Glutamatergic neuron (in vitro differentiated cells): ENCODE results near the gene TFCP2L1. TPM values are rescaled to one million over a fixed set of nuclear protein-coding genes. Genes with fewer than 3 reads are reported as not detected.

Source experiments
- DNase-seq: peaks from one replicate; pipeline ENCODE4 v3.0.0; 2022
- H3K27ac Mint-ChIP-seq: one replicate; pipeline ENCODE4 v1.8.0; 2020; ENCODE audit warnings: mild to moderate bottlenecking, mixed read lengths, inconsistent platforms; ENCODE audit not compliant: unreplicated experiment
- H3K27me3 Mint-ChIP-seq: one replicate; pipeline ENCODE4 v1.8.0; 2020; ENCODE audit warnings: mild to moderate bottlenecking, moderate library complexity, mixed read lengths, inconsistent platforms; ENCODE audit not compliant: unreplicated experiment
- H3K36me3 Mint-ChIP-seq: one replicate; pipeline ENCODE4 v1.8.0; 2020; ENCODE audit warnings: mild to moderate bottlenecking, mixed read lengths, inconsistent platforms; ENCODE audit not compliant: unreplicated experiment
- H3K4me1 Mint-ChIP-seq: one replicate; pipeline ENCODE4 v1.8.0; 2020; ENCODE audit warnings: mild to moderate bottlenecking, low read depth, mixed read lengths, inconsistent platforms; ENCODE audit not compliant: unreplicated experiment
- H3K4me3 Mint-ChIP-seq: one replicate; pipeline ENCODE4 v1.8.0; 2020; ENCODE audit warnings: mild to moderate bottlenecking, mixed read lengths, inconsistent platforms; ENCODE audit not compliant: unreplicated experiment
- H3K9me3 Mint-ChIP-seq: one replicate; pipeline ENCODE4 v1.8.0; 2020; ENCODE audit warnings: mild to moderate bottlenecking, moderate library complexity, mixed read lengths, inconsistent platforms; ENCODE audit not compliant: unreplicated experiment
- CTCF ChIP-seq: fragments of 200-600 bp; sonication (generic); IDR thresholded peaks from one replicate; pipeline ENCODE4 v1.5.0; 2021; ENCODE audit not compliant: partially characterized antibody, unreplicated experiment
- total RNA-seq: library from RNA; stranded (reverse); fragmentation: NEBNext Ultra II Directional; extraction: Animal tissue kit (Norgen Biotek cat#: 25700); gene quantifications from one replicate; pipeline ENCODE4 v1.2.1, GENCODE V29; 2021; ENCODE audit not compliant: unreplicated experiment

TFCP2L1 gene
- total RNA-seq, 1 donor from 2014 or later = 0.07 TPM

DNA sequence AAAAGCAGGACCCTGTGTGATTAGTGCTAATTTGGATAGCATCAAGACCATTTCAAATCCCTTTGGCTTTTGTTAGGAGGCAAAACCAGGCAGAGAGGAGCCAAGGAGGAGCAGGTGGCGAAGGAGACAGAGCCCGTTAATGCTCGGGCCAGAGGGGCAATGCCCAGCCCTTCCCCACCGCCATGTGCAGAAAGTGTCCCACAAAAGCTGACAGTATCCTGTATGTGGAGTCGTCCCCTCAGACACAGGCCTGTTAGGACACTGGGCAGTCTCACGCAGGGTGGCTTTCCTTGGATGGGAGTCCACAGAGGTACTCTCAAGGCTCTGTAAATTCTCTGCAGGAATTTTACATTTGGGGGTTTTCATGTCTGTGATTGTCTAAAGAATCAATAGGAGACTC lies 44.8 kb upstream of the TFCP2L1 start:
- Mint-ChIP-seq H3K4me3 (no peak overlapping the region), H3K27ac (no peak overlapping the region), H3K9me3 (peaks cover 2% of the 10 kb centered on the region), H3K4me1 (no peaks in the 10 kb centered on the region), H3K27me3 (peaks cover 3% of the 10 kb centered on the region), H3K36me3 (peaks cover 9% of the 10 kb centered on the region)
- no peak for TF ChIP-seq CTCF
- no peak for DNase-seq

GRCh38 chr2:121326628-121327027 lies 41.6 kb upstream of the TFCP2L1 start:
- Mint-ChIP-seq H3K9me3 (no peaks in the 10 kb centered on the region), H3K4me1 (no peaks in the 10 kb centered on the region), H3K27me3 (peaks cover 3% of the 10 kb centered on the region), H3K27ac (no peak overlapping the region), H3K4me3 (no peak overlapping the region), H3K36me3 (peaks cover 4% of the 10 kb centered on the region)
- no peak for DNase-seq
- no peak for TF ChIP-seq CTCF

GRCh38 chr2:121324601-121325000 lies 39.6 kb upstream of the TFCP2L1 start:
- Mint-ChIP-seq H3K9me3 (no peaks in the 10 kb centered on the region), H3K4me3 (no peak overlapping the region), H3K27me3 (peaks cover 3% of the 10 kb centered on the region), H3K36me3 (no peaks in the 10 kb centered on the region), H3K27ac (no peak overlapping the region), H3K4me1 (no peaks in the 10 kb centered on the region)
- DNase-seq = no peak
- TF ChIP-seq CTCF = no peak

DNA sequence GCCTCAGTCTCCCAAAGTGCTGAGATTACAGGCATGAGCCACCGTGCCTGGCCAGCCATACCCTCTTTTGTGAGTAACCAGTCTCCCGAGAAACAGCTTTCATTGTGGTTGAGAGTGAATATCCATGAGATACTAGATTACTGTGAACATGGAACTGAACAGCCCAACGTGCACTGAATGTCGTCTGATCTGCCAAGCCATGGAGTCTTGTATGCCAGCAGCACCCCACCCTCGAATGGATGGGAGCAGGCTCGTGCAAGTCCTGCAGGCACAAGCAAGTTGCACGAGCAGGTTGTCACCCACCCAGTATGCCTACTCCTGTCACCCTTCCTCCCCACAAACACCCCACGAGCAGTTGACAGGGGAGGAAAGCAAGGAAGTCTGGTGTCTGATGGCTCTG lies 36.5 kb upstream of the TFCP2L1 start:
- no peak for DNase-seq
- Mint-ChIP-seq H3K36me3 (no peaks in the 10 kb centered on the region), H3K27ac (no peak overlapping the region), H3K4me1 (no peaks in the 10 kb centered on the region), H3K27me3 (peaks cover 3% of the 10 kb centered on the region), H3K9me3 (no peaks in the 10 kb centered on the region), H3K4me3 (no peak overlapping the region)
- no peak for TF ChIP-seq CTCF

DNA sequence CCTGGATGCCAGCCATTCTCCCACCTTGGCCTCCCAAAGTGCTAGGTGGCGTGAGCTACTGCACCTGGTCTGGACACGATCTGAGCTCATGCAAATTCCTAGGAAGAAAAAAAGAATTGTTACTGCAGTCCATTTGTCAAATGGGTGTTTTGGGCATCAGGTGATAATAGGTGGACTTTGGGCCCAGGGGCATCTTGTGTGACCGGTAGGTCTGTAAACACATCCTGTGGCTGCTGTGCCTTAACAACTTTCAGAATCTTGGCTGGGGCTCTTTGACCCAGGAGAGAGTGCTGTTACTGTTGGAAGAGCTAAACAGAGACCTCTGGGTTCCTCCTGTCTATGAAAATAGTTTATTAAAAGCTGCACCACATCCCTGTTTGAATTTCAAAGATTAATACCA lies 34.9 kb upstream of the TFCP2L1 start:
- no peak overlapping the region for H3K27ac Mint-ChIP-seq
- no peak for TF ChIP-seq CTCF
- no peak for DNase-seq
- no peaks in the 10 kb centered on the region for H3K9me3 Mint-ChIP-seq
- H3K4me3 Mint-ChIP-seq = no peak overlapping the region
- no peaks in the 10 kb centered on the region for H3K4me1 Mint-ChIP-seq
- H3K36me3 Mint-ChIP-seq = no peaks in the 10 kb centered on the region
- H3K27me3 Mint-ChIP-seq = peaks cover under 1% of the 10 kb centered on the region
